Activated CD8-positive, alpha-beta memory T cell treated with anti-CD3 and anti-CD28 coated beads for 48 hours (primary cell): ENCODE measurements around the gene SMARCA2.
A peak's percentile ranks its signal among the peaks of the same experiment; 100 is the strongest.

ENCODE experiments used
- DNase-seq, 3 experiments: peaks; one replicate each; pipeline ENCODE4 v3.0.0-alpha.2; 2020; ENCODE audit warnings: low read depth in 2 of 3, low spot score in 2 of 3

SMARCA2 gene

DNA sequence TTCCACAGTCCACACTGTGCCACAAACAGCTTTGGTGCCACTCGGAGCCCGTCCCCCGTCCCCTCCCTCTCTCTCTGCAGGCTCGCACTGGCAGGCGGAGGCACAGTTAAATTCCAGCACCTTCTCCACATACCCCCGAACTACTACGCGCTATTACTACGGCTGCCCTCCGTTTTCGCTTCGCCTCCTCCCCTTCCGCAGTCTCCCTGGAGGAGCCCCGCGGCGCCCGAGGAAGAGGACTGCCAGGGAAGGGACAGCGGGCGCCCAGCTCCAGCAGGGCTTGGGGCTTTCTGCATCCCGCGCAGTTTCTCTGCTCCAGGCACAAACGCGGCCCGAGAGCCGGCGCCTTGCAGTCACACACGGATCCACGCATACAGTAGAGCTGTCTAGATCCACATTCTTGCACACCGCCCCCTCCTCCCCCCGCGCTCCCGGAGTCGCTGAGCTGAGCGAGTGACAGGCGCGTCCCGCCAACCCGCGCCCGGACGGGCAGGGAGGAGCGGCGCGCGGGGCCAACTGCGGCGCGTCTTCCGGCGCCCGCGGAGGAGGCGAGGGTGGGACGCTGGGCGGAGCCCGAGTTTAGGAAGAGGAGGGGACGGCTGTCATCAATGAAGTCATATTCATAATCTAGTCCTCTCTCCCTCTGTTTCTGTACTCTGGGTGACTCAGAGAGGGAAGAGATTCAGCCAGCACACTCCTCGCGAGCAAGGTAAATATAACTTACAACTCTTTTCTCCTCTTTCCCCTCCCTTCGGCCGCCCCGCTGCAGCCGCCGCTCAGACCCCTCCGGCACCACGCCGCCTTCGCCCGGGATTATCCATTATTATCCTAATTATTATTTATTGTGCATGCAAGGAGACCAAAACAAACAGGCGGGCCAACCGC lies at the start of gene SMARCA2:
SMARCA2 (plus strand) TSS at position 652 of the 885 bp plus-strand sequence. CDS start 13,676 bp downstream, outside the sequence.
- DNase-seq: peak; percentile 81 to 94 (median 83)

DNA sequence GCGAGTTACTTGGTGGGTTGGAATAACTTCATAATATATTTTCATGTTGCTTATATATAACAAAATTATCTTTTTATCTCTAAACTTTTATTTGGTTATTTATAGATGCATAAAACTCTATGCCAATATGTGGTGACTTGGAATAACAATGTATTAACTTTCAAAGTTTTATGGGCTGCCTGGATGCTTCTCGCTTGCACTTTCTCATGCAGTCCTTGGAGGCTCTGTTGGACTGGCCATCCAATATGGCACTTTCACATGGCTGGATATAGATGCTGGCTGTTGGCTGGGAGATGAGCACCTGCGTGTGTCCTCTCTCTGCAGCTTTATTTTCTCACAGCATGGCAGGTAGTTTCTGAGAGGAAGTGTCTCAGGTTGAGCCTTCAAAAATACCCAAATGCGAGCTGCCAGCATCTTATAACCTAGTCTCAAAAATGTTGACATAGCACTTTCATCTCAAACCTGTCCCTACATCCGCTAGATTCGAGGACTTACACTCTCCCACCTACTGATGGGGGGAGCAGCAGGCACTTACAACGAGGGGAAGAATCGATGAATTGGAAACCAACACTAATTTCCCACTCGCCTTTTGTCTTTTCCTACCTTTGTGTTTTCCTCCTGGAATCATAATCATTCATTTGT lies 48.3 kb upstream of the SMARCA2 start:
- no peak for DNase-seq

DNA sequence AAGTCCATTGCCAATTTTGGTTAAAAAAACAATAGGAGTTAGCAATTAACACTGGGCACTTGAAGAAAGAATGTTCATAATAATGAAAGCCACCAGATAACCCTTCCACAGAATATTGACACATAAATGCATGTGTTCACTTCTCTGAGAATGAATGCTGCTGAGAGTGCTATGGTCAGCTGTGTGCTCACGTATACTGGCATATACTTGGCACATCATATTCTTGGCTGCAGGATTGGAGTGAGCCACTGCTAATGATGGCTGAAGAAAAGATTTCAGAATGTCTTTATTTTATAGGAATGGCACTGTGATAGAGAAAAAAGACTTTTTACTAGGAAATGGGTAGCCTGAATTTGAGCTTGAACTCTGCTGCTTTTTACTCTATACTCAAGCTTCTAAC lies 46.0 kb upstream of the SMARCA2 start:
- DNase-seq: no peak

DNA sequence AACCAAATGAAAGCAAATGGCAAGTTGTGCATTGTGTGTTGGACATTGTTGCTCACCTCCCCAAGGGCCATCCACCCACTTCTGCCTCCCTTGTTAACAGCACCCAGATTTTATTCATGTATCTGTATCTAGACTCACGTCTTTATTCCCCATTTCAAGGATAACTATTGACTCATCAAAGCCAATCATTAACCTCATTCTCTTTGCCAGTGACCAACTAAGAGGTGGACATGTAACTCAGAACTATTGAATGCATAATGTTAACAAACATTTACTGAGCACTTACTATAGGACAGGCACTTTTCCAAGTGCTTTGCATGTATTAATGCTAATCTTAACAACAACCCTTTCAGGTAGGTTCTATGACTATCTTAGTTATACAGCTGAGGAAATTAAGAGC lies 45.2 kb upstream of the SMARCA2 start:
- no peak for DNase-seq

DNA sequence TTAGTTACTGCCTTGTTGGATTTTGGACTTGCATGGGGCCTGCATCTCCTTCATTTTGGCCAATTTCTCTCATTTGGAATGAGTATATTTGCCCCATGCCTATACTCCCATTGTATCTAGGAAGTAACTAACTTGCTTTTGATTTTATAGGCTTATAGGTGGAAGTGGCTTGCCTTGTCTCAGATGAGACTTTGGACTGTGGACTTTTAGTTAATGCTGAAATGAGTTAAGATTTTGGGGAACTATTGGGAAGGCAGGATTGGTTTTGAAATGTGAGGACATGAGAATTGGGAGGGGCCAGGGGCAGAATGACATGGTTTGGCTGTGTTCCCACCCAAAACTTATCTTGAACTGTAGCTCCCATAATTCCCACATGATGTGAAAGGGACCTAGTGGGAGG lies 42.5 kb upstream of the SMARCA2 start:
- no peak for DNase-seq

DNA sequence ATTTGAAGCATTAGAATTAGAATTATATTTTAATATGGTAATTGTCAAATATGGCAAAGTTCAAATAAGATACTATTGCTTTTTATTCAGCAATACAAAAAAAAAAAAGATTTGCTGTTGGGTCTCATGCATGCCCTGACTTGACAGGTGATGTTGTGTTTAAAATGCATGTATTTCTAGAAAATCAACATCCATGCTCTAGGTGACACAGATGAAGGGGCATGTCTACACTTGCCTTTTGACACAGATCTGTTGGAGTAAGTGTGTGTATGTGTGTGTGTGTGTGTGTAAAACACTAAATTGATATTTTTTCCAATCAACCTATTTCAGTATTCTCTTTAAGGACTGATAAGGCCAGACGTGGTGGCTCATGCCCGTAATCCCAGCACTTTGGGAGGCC lies 38.1 kb upstream of the SMARCA2 start:
- no peak for DNase-seq

DNA sequence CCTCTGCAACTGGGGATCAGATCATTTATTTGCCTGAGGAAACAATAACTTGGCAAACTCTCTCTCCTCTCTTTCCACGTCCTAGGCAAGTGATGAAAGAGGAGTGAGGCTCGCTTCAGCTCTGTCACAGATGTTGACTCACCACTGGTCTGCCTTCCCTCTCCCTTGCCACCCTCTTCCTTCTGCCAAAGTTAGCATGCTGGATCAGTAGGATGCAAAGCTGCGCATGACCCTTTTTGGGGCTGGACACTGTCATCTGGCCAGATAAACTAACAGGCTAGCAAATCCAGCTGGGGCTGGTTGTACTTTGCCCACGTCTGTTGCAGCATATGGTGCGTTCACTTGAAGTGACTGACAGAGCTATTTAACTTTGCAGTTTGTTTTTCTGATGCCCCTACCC lies 36.2 kb upstream of the SMARCA2 start:
- DNase-seq: no peak

DNA sequence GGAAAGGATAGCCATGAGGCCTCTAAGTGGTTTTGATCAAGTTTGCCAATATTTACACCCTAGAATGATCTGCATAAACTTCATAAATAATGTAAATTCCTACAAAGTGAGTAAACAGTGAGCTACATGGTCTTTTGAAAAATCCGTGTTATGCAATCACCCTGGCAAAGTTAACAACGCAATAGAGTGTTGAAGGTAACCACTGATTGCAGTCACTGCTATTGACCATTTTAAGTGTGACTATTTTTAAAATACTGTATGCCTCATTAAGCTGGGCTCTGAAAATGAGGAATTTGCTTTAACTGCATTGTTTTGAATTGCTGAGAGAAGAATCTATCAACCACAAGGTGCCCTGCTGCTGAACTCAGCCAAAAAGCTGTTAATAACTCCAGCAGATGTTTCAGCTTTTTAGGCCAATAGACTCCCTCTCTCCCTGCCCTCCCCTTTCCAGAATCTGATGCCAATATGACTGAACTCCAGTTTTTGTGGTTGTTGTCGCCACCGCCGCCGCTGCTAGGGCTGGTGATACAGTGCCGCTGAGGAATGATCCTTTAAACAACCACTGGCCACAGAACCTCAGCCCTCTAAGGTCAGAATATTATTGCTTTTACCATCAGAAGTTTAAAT lies 35.3 kb upstream of the SMARCA2 start:
- DNase-seq: no peak

DNA sequence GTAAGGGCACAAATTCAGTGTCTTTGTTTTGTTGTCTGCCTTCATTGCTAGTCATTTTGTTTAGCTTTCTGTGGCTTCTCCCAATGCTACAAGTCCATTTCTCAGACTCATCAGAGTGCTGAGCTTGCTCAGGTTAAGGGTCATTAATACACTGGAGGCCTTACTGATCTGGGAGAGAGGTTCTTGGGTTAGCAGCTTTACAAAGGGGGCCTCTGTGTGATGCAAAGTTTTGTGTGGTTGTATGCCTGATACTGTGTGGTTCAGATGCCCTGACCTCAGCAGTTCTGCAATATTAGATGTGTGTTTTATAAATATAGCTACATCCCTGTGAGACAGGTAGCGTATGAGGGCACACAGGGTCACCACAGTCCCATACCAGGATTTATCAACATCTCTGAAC lies 34.8 kb upstream of the SMARCA2 start:
- DNase-seq: no peak

DNA sequence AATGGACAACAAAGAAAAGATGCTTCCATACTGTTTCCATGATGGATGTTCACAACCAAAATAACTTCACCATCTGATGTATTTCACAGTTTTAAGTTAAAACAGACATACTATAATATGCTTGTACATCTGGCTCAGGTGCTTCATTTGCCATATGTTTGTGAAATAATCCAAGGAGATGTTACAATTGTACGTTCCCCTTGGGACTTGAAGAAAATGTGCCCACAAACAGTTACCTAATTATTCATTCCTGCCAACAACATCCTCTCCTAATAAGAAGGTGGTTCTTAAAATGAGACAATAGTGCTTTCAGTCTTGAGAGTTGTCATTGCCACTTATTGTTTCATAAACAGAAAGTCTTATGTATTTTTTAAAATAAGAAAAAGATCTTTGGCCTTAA lies 33.1 kb upstream of the SMARCA2 start:
- no peak for DNase-seq

DNA sequence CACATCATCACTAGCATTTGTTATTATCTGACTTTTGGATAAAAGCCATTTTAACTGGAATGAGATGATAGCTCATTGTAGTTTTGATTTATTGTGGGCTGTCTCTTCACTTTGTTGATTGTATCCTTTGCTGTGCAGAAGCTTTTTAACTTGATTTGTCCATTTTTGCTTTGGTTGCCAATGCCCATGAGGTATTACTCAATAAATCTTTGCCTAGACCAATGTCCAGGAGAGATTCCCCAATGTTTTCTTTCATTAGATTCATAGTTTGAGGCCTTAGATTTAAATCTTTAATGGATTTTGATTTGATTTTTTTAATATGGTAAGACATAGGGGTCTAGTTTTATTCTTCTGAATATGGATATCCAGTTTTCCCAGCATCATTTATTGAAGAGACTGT lies 28.8 kb upstream of the SMARCA2 start:
- no peak for DNase-seq

DNA sequence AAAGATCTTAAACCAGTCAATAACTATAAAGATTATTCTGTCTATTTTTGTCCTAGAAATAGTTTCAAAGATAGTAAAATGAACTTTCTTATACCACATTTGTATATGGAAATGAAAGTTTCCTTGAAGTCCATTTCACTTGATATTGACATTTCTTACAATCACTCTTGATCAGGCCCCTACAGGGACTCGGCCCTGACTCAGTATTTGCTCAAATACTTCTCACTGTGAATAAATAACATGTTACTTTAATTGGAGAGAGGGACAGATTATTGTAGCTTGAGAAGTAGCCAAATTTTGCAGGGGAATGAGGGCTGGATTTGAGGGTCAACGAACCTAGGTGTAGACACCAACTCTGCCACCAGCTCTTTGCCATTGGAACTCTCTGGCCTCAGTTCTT lies 25.6 kb upstream of the SMARCA2 start:
- DNase-seq: no peak

DNA sequence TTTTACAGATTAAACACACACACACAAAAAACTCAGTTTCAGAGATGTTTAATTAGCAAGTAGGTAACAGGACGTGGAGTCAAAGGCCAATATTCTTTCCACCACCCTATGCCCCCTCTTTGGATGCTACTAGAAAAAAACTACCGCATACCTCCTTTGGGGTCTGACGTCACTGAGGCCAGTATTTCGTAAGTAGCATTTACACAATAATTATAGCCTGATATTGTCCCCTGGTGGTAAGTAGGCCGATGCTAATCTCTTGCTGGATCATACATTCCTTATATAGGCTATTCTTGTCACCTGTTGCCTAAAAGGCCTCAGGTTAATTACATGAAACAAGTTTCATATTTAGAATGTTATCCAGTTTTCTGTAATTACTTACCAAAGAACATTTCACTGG lies 21.0 kb upstream of the SMARCA2 start:
- DNase-seq: no peak

DNA sequence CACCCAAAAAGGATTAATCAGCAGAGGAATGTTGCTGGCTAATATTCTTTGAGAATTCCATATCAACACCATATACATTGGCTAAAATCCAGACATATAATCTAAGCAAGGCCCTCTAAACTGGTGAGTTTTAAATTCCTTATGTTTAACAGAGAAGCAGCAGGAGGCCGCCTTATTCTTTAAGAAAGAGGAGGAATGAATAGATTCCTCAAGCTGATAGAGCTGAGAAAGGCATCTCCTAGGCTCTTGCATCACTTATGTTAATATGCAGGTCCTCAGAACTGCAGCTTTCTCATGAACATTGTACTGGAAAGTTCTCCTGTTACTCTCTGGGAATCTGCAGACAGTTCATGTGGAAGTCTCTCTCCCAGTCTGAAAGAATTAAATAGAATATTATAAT lies 20.1 kb upstream of the SMARCA2 start:
- DNase-seq: no peak

DNA sequence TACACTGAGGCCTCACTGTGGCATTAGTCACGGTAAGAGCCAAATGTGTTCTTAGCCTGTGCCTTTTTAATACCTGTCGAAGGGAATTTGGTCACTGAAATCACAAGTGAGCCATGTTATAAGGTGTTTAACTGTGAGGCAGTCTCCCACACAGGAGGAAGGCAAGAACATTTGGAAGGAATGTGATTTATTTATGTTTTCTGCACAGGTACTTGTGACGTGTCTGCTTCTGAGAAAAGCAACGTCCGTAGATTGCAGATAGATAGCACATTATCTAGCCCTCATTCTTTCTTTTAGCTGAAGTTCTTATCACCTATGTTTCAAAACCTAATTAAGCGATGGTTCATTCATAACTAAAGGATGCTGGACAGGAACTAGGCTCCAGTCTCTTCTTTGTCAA lies 19.0 kb upstream of the SMARCA2 start:
- DNase-seq: no peak

DNA sequence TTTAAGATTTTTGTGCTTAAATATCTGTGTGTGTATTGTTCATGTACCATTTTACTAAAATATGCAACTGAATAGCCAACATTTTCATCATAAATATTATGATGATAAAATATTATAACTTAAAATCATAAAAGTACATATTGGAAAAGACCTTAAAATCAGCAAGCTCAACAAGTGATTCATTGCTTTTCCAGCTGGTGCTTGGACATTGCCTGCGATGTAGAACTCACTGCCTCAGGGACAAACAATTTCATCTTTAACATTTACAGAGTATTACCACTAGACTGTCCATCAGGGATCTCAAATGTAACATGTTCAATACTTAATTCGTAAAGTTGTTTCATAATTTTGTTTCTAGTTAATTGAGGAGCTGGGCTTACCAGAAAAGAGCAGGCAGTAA lies 17.5 kb upstream of the SMARCA2 start:
- DNase-seq: no peak

DNA sequence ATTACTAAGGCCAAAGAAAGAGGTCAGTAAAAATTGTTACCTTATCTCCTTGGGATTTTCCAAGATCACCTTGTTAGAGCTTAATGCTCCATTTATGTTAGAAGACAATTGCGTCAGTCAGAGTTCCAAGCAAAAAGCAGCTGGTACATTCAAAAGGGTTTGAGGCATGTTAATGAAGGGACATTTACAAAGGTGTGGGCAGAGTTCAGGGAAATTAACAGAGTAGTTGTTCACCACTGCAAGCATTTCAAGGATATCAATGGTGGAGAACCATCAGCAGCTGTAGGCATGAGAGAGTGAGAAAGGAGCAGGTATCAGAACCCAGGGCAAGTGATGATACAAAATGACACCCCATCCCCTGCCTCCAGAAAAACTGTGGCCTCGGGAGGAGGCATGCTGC lies 17.0 kb upstream of the SMARCA2 start:
- DNase-seq: no peak

DNA sequence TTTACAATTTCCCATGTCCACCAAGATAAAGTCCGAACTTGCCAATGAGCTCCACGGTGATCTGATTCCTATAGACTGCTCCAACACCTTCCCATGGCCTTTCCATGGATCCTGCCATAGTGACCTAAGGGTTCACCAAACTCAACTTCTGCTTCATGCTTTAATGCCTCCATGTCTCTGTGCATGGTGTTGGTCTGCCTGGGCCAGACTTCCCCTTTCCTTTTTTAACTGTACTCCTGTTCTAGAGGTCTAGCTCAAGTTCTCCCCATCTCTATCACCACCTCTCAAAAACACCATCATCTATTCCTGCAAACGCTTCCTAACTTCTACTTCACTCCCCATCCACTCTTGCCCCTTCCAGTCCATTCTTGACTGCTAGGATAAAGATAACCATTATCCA lies 14.8 kb upstream of the SMARCA2 start:
- no peak for DNase-seq

DNA sequence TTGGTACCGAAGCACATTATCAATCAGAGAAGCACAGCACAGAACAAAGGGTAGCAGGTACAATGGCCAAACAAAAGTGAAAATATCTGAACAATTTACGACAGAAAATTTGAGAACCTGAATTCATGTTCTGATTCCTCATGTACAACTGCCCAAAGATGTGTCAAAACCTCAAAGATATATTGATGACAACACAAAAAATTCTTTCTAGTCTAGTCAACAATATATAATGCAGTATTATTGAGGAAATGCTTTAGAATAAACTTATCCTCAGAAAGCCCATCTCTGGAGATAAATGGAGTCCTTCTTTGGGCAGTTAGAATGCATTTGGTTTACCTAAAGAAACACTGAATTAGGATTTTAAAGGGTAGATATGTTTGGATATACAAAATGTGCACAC lies 6.8 kb upstream of the SMARCA2 start:
- DNase-seq: no peak

DNA sequence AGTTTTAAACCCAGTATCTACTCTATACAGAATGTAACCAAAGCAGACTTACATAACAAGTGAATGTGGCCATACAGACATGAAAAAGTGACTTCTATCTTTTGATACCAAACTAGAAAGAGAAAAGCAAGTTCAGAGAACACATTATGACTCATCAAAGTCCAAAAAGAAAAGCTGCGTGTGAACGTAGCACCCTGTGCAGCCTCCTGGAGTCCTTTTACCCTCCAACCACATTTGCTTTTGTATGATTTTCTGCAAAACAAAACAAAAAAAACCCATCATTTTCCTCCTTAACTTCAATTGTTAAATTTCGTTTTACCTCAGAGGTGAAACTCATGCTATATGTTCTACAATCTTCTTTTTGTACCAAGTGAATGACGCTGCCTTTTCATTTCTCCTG lies 2.8 kb upstream of the SMARCA2 start:
- no peak for DNase-seq

DNA sequence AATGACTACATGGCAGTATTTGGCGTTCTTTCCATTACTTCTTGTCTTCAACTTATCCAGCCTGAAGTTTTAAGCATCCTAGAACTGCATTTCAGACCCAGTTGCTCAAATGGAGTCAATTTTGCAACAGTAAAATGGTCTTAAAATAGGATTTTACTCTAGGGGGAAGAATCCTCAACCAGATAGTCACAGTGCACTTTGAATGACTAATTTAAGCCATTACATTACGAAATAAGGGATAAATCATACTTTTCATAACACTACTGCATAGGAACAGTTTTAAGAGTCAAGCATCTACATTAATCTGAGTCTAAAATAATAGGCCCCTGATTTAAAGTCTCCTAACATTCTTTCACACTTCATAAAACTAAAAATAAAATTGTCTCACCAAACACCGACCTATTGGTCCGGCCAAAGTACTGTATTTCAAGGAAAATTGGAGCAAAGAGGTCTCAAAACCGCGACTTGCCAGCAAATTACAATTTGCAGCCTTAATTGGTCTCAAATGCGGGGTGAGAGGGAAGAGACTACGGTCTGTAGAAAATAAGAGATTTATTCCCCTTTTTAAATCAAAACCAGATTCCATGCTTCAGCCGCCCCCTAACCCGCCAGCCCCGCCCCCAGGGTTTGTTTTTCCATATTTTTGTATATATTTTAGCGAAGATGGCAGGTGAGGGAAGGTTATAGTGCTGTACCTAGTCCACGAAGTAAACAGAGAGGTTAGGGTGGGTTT lies 1.2 kb upstream of the SMARCA2 start:
- no peak for DNase-seq
